ENCODE results near the gene HPS4. TPM values are rescaled to one million over a fixed set of nuclear protein-coding genes. Genes with fewer than 3 reads are reported as not detected.

HPS4 gene
- total RNA-seq, 2 donors from 2014 or later: 28.3 to 42.5 TPM

GRCh38 chr22:26484360-26484706, 750 bp upstream of the HPS4 start:
- Histone ChIP-seq H3K9me3 (no peaks in the 10 kb centered on the region), H3K4me1 (peaks cover 56% of the 10 kb centered on the region), H3K27me3 (no peaks in the 10 kb centered on the region), H3K36me3 (replicated peaks in 1 of 2; ENCODE audit: insufficient read depth in 1 of 2, low read depth in 2 of 2) (peaks cover 0 to 5% of the 10 kb centered on the region in 2 donors), H3K27ac (peak overlapping the region in 3 of 4 donors; percentile 89 to 96 (median 95)), H3K4me3 (peak overlapping the region; percentile 71 to 92)
- TF ChIP-seq CTCF (IDR thresholded peaks at IDR 0.05) (no peak), POLR2A (IDR thresholded peaks at IDR 0.05) (no peak)
- WGBS, 2 donors: 3 to 7% methylated on average over 6 of the region's 6 CpGs
- ATAC-seq (no peak), DNase-seq (no peak)
- intact Hi-C loops (cut with DNase I): no loop called here

- peaks cover 0 to 2% of the 10 kb centered on the region in 2 donors for H3K36me3 ChIP-seq (replicated peaks in 1 of 2; ENCODE audit: insufficient read depth in 1 of 2, low read depth in 2 of 2)
- intact Hi-C loops (cut with DNase I): no loop called here
- H3K9me3 ChIP-seq: no peaks in the 10 kb centered on the region
- DNase-seq: no peak
- TF ChIP-seq POLR2A (IDR thresholded peaks at IDR 0.05): no peak
- TF ChIP-seq CTCF (IDR thresholded peaks at IDR 0.05): no peak
- H3K4me3 ChIP-seq: peak overlapping the region; percentile 71 to 92
- H3K27ac ChIP-seq: peak overlapping the region; percentile 80 to 96 (median 92)
- 3 to 5% methylated on average over 7 of the region's 7 CpGs for WGBS, 2 donors
- no peaks in the 10 kb centered on the region for H3K27me3 ChIP-seq
- ATAC-seq: no peak
- H3K4me1 ChIP-seq: peaks cover 65% of the 10 kb centered on the region
Observed at GRCh38 chr22:26483043-26483438, 542 bp downstream of the HPS4 start.

GRCh38 chr22:26482161-26482560, 1.4 kb downstream of the HPS4 start:
- Histone ChIP-seq H3K36me3 (replicated peaks in 1 of 2; ENCODE audit: insufficient read depth in 1 of 2, low read depth in 2 of 2) (no peaks in the 10 kb centered on the region), H3K4me1 (peaks cover 65% of the 10 kb centered on the region), H3K27me3 (no peaks in the 10 kb centered on the region), H3K4me3 (no peak overlapping the region), H3K9me3 (no peaks in the 10 kb centered on the region), H3K27ac (no peak overlapping the region)
- intact Hi-C loops (cut with DNase I): no loop called here
- no peak for DNase-seq
- 29 to 31% methylated on average over 5 of the region's 5 CpGs for WGBS, 2 donors
- TF ChIP-seq POLR2A (IDR thresholded peaks at IDR 0.05): no peak
- no peak for TF ChIP-seq CTCF (IDR thresholded peaks at IDR 0.05)
- no peak for ATAC-seq

GRCh38 chr22:26481694-26482093, 1.9 kb downstream of the HPS4 start:
- 70 to 74% methylated on average over 4 of the region's 4 CpGs for WGBS, 2 donors

More at GRCh38 chr22:26481694-26482093, 1.9 kb downstream of the HPS4 start:
- TF ChIP-seq CTCF (IDR thresholded peaks at IDR 0.05) (no peak), POLR2A (IDR thresholded peaks at IDR 0.05) (no peak)
- H3K27me3 ChIP-seq: no peaks in the 10 kb centered on the region
- peaks cover 65% of the 10 kb centered on the region for H3K4me1 ChIP-seq
- no peak overlapping the region for H3K27ac ChIP-seq
- H3K9me3 ChIP-seq: no peaks in the 10 kb centered on the region
- H3K36me3 ChIP-seq (replicated peaks in 1 of 2; ENCODE audit: insufficient read depth in 1 of 2, low read depth in 2 of 2): peaks cover 0 to 3% of the 10 kb centered on the region in 2 donors
- ATAC-seq (no peak), DNase-seq (no peak)
- H3K4me3 ChIP-seq: no peak overlapping the region
- intact Hi-C loops (cut with DNase I): no loop called here

Data from body of pancreas (tissue), 4 donors.